HEK293 (cell line): Measurements from ENCODE around the gene USP5.
A peak's percentile ranks its signal among the peaks of the same experiment; 100 is the strongest.

ENCODE experiments used
- CTCF ChIA-PET: fragments of 350-600 bp; formaldehyde crosslinking; extraction: SDS; loops from one replicate; lab custom pipeline; 2021; ENCODE audit warnings: antibody characterized with exemption; lab: Yijun Ruan, JAX
- POLR2A ChIA-PET: fragments of 300-600 bp; formaldehyde crosslinking; extraction: SDS; loops from one replicate; lab custom pipeline; 2020; ENCODE audit warnings: antibody characterized with exemption, inconsistent platforms; lab: Yijun Ruan, JAX
- H3K27ac ChIP-seq: fragments of 200-500 bp; sonication (Bioruptor generic); 2 replicates; pipeline ENCODE4 v1.5.1; 2014; ENCODE audit warnings: low read depth, low read length, control low read depth, inconsistent platforms; ENCODE audit errors: extremely low read depth
- H3K36me3 ChIP-seq, 2 experiments: fragments of 200-500 bp in 1 of 2; sonication (Bioruptor generic) in 1 of 2; 1 replicate in 1 of 2; 2 replicates in 1 of 2; pipeline ENCODE4 v1.5.1; 2014 to 2017; ENCODE audit warnings: inconsistent platforms in 2 of 2, low read length in 2 of 2; ENCODE audit not compliant: control insufficient read depth in 2 of 2, insufficient read depth in 1 of 2
- H3K4me1 ChIP-seq: fragments of 200-500 bp; sonication (Bioruptor generic); 2 replicates; pipeline ENCODE4 v1.5.1; 2014; ENCODE audit warnings: mild to moderate bottlenecking, low read length, inconsistent platforms; ENCODE audit not compliant: control insufficient read depth, insufficient read depth
- H3K4me3 ChIP-seq: 2 replicates; pipeline ENCODE4 v1.5.1; 2011; ENCODE audit warnings: low read depth, mild to moderate bottlenecking, control low read depth, low read length, moderate library complexity
- H3K9me3 ChIP-seq: fragments of 200-500 bp; sonication (Bioruptor generic); 2 replicates; pipeline ENCODE4 v1.5.1; 2014; ENCODE audit warnings: low read depth, low read length, inconsistent platforms; ENCODE audit not compliant: control insufficient read depth, insufficient read depth
- FEZF1 ChIP-seq: fragments of 450-650 bp; formaldehyde crosslinking; IDR thresholded peaks from 2 replicates; pipeline ENCODE4 v1.5.1; 2016; ENCODE audit warnings: missing biosample characterization, missing genetic modification characterization
- GLIS1 ChIP-seq: fragments of 450-650 bp; formaldehyde crosslinking; IDR thresholded peaks from 2 replicates; pipeline ENCODE4 v1.5.1; 2016; ENCODE audit warnings: missing biosample characterization, missing genetic modification characterization
- KLF10 ChIP-seq: fragments of 450-650 bp; IDR thresholded peaks from 2 replicates; pipeline ENCODE4 v1.5.1; 2018; ENCODE audit warnings: missing biosample characterization, mild to moderate bottlenecking, missing genetic modification characterization
- KLF17 ChIP-seq: fragments of 450-650 bp; formaldehyde crosslinking; IDR thresholded peaks from 2 replicates; pipeline ENCODE4 v1.5.1; 2016; ENCODE audit warnings: missing biosample characterization, missing genetic modification characterization
- MEIS1 ChIP-seq: sonication (generic); formaldehyde crosslinking; IDR thresholded peaks from 2 replicates; pipeline ENCODE4 v1.8.1; 2022; ENCODE audit warnings: missing genetic modification reagents, mild to moderate bottlenecking, borderline replicate concordance
- MZF1 ChIP-seq: fragments of 450-650 bp; formaldehyde crosslinking; IDR thresholded peaks from 2 replicates; pipeline ENCODE4 v1.5.1; 2017; ENCODE audit warnings: missing biosample characterization, missing genetic modification characterization, borderline replicate concordance
- PRDM1 ChIP-seq: fragments of 450-650 bp; formaldehyde crosslinking; IDR thresholded peaks from 2 replicates; pipeline ENCODE4; 2016; ENCODE audit warnings: missing biosample characterization, missing genetic modification characterization
- REPIN1 ChIP-seq: fragments of 450-650 bp; formaldehyde crosslinking; IDR thresholded peaks from 2 replicates; pipeline ENCODE4 v1.5.1; 2017; ENCODE audit warnings: missing biosample characterization, missing genetic modification characterization, low read depth
- ZBTB21 ChIP-seq: fragments of 450-650 bp; formaldehyde crosslinking; IDR thresholded peaks from 2 replicates; pipeline ENCODE4 v1.5.1; 2017; ENCODE audit warnings: missing biosample characterization, missing genetic modification characterization
- ZBTB8A ChIP-seq: fragments of 450-650 bp; formaldehyde crosslinking; IDR thresholded peaks from 2 replicates; pipeline ENCODE4 v1.5.1; 2016; ENCODE audit warnings: missing biosample characterization, missing genetic modification characterization
- ZEB2 ChIP-seq: fragments of 450-650 bp; formaldehyde crosslinking; IDR thresholded peaks from 2 replicates; pipeline ENCODE4 v1.5.1; 2016; ENCODE audit warnings: missing biosample characterization, missing genetic modification characterization
- ZFHX2 ChIP-seq: fragments of 450-650 bp; formaldehyde crosslinking; conservative IDR thresholded peaks from 2 replicates; pipeline ENCODE4 v1.5.1; 2016; ENCODE audit warnings: missing biosample characterization, missing genetic modification characterization
- ZFP37 ChIP-seq: fragments of 450-650 bp; formaldehyde crosslinking; IDR thresholded peaks from 2 replicates; pipeline ENCODE4 v1.5.1; 2016; ENCODE audit warnings: missing biosample characterization, missing genetic modification characterization
- ZNF157 ChIP-seq: fragments of 450-650 bp; formaldehyde crosslinking; IDR thresholded peaks from 2 replicates; pipeline ENCODE4 v1.5.1; 2016; ENCODE audit warnings: missing biosample characterization, missing genetic modification characterization
- ZNF2 ChIP-seq: fragments of 450-650 bp; formaldehyde crosslinking; IDR thresholded peaks from 2 replicates; pipeline ENCODE4 v1.5.1; 2016; ENCODE audit warnings: missing biosample characterization, missing genetic modification characterization
- ZNF248 ChIP-seq: fragments of 450-650 bp; formaldehyde crosslinking; IDR thresholded peaks from 2 replicates; pipeline ENCODE4 v1.5.1; 2017; ENCODE audit warnings: missing biosample characterization, missing genetic modification characterization
- ZNF302 ChIP-seq: fragments of 450-650 bp; formaldehyde crosslinking; IDR thresholded peaks from 2 replicates; pipeline ENCODE4 v1.5.1; 2016; ENCODE audit warnings: missing biosample characterization, missing genetic modification characterization, low read depth
- ZNF394 ChIP-seq: fragments of 450-650 bp; formaldehyde crosslinking; IDR thresholded peaks from 2 replicates; pipeline ENCODE4 v1.5.1; 2016; ENCODE audit warnings: missing biosample characterization, missing genetic modification characterization, mild to moderate bottlenecking, moderate library complexity, borderline replicate concordance
- ZNF404 ChIP-seq: fragments of 450-650 bp; formaldehyde crosslinking; IDR thresholded peaks from 2 replicates; pipeline ENCODE4 v1.5.1; 2017; ENCODE audit warnings: missing biosample characterization, missing genetic modification characterization
- ZNF561 ChIP-seq: fragments of 450-650 bp; IDR thresholded peaks from 2 replicates; pipeline ENCODE4 v1.5.1; 2018; ENCODE audit warnings: missing biosample characterization, missing genetic modification characterization, borderline replicate concordance
- ZNF585B ChIP-seq: fragments of 450-650 bp; formaldehyde crosslinking; IDR thresholded peaks from 2 replicates; pipeline ENCODE4 v1.5.1; 2016; ENCODE audit warnings: missing biosample characterization, missing genetic modification characterization
- ZNF654 ChIP-seq: fragments of 450-650 bp; formaldehyde crosslinking; IDR thresholded peaks from 2 replicates; pipeline ENCODE4 v1.5.1; 2016; ENCODE audit warnings: low read depth, missing biosample characterization, missing genetic modification characterization
- ZNF768 ChIP-seq: fragments of 450-650 bp; formaldehyde crosslinking; IDR thresholded peaks from 2 replicates; pipeline ENCODE4 v1.5.1; 2018; ENCODE audit warnings: missing biosample characterization, mild to moderate bottlenecking, missing genetic modification characterization
- TF ChIP-seq, protein P1 (sequence below): fragments of 450-650 bp; formaldehyde crosslinking; IDR thresholded peaks from 2 replicates; pipeline ENCODE4 v1.5.1; 2016; ENCODE audit warnings: missing biosample characterization, missing genetic modification characterization
- TF ChIP-seq, protein P2 (sequence below): fragments of 450-650 bp; formaldehyde crosslinking; IDR thresholded peaks from 2 replicates; pipeline ENCODE4 v1.5.1; 2016; ENCODE audit warnings: missing biosample characterization, missing genetic modification characterization
- TF ChIP-seq, protein P3 (sequence below): fragments of 450-650 bp; formaldehyde crosslinking; IDR thresholded peaks from 2 replicates; pipeline ENCODE4 v1.5.1; 2016; ENCODE audit warnings: missing biosample characterization, missing genetic modification characterization

The USP5 gene

DNA sequence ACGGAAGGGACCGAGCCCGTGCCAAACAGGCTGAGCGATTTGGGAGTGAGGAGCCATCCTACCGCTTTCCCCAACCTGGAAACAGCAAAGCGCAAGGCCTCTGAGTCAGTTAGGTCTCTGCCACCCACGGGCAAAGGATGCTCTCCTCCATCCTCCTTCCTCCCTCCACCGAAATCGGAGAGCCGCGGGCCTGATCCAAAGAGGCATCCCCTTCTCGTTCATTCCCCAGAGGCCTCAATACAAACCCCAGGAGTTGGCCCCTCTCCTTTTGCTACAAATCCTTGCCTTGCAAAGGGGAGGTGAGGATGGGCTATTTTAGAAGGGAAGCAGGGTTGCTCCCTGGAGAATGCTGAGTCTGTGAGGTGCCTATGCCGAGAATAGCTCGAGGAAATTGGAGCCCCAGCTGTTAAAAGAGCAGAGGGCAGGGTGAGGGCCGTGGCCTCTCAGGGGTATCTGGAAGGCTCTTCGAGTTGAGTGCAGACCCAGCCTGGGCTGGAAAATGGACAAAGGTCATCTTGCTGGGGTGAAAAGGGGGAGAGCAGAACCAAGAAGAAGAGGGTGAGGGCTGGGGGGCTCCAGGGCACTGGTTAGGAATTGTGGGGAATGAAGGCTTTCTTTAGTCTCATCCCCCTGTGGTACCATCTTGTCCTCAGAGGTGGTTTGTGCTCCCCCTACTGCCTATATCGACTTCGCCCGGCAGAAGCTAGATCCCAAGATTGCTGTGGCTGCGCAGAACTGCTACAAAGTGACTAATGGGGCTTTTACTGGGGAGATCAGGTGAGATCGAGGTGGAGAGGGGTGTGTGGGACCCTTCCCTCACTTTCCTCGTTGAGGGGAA is 16.5 kb downstream of the USP5 start (continued):
- TF ChIP-seq, protein P1, sequence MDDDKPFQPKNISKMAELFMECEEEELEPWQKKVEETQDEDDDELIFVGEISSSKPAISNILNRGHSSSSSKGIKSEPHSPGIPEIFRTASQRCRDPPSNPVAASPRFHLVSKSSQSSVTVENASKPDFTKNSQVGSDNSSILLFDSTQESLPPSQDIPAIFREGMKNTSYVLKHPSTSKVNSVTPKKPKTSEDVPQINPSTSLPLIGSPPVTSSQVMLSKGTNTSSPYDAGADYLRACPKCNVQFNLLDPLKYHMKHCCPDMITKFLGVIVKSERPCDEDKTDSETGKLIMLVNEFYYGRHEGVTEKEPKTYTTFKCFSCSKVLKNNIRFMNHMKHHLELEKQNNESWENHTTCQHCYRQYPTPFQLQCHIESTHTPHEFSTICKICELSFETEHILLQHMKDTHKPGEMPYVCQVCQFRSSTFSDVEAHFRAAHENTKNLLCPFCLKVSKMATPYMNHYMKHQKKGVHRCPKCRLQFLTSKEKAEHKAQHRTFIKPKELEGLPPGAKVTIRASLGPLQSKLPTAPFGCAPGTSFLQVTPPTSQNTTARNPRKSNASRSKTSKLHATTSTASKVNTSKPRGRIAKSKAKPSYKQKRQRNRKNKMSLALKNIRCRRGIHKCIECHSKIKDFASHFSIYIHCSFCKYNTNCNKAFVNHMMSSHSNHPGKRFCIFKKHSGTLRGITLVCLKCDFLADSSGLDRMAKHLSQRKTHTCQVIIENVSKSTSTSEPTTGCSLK (tag by site-specific recombination) = no peak
- TF ChIP-seq GLIS1 (0 out of 2 replicates have a peak, but pooled peaks have one; percentile 1), ZFHX2 (tag by site-specific recombination) (peak; percentile 61; the same call in 1 of the 2 replicates), ZNF157 (no peak), ZBTB8A (tag by site-specific recombination) (peak; percentile 16; the same call in 1 of the 2 replicates), ZFP37 (tag by site-specific recombination) (peak; percentile 33; the same call in 1 of the 2 replicates), MEIS1 (no peak), FEZF1 (tag by site-specific recombination) (0 out of 2 replicates have a peak, but pooled peaks have one; percentile 9), ZBTB21 (no peak), MZF1 (tag by site-specific recombination) (0 out of 2 replicates have a peak, but pooled peaks have one; percentile 23), ZNF585B (no peak), PRDM1 (tag by site-specific recombination) (peak; percentile 44; the same call in 1 of the 2 replicates), ZNF768 (tag by site-specific recombination) (no peak), ZNF302 (tag by site-specific recombination) (no peak)
- TF ChIP-seq, protein P2, sequence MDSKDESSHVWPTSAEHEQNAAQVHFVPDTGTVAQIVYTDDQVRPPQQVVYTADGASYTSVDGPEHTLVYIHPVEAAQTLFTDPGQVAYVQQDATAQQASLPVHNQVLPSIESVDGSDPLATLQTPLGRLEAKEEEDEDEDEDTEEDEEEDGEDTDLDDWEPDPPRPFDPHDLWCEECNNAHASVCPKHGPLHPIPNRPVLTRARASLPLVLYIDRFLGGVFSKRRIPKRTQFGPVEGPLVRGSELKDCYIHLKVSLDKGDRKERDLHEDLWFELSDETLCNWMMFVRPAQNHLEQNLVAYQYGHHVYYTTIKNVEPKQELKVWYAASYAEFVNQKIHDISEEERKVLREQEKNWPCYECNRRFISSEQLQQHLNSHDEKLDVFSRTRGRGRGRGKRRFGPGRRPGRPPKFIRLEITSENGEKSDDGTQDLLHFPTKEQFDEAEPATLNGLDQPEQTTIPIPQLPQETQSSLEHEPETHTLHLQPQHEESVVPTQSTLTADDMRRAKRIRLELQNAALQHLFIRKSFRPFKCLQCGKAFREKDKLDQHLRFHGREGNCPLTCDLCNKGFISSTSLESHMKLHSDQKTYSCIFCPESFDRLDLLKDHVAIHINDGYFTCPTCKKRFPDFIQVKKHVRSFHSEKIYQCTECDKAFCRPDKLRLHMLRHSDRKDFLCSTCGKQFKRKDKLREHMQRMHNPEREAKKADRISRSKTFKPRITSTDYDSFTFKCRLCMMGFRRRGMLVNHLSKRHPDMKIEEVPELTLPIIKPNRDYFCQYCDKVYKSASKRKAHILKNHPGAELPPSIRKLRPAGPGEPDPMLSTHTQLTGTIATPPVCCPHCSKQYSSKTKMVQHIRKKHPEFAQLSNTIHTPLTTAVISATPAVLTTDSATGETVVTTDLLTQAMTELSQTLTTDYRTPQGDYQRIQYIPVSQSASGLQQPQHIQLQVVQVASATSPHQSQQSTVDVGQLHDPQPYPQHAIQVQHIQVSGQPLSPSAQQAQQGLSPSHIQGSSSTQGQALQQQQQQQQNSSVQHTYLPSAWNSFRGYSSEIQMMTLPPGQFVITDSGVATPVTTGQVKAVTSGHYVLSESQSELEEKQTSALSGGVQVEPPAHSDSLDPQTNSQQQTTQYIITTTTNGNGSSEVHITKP = peak; percentile 31; the same call in 1 of the 2 replicates
- TF ChIP-seq, protein P3, sequence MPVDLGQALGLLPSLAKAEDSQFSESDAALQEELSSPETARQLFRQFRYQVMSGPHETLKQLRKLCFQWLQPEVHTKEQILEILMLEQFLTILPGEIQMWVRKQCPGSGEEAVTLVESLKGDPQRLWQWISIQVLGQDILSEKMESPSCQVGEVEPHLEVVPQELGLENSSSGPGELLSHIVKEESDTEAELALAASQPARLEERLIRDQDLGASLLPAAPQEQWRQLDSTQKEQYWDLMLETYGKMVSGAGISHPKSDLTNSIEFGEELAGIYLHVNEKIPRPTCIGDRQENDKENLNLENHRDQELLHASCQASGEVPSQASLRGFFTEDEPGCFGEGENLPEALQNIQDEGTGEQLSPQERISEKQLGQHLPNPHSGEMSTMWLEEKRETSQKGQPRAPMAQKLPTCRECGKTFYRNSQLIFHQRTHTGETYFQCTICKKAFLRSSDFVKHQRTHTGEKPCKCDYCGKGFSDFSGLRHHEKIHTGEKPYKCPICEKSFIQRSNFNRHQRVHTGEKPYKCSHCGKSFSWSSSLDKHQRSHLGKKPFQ = no peak

- H3K9me3 ChIP-seq = no peaks in the 10 kb centered on the region
- H3K36me3 ChIP-seq = peaks cover 4 to 58% of the 10 kb centered on the region in 2 experiments; a peak in 2 of 3 replicates
- H3K27ac ChIP-seq = peak overlapping the region; percentile 98; the same call in 1 of the 2 replicates
- ChIA-PET POLR2A (interaction anchor here (0.6 to 7.6 kb wide), 17 partner anchors 12 to 174 kb away, joined by 3 to 183 read pairs (median 10); partner anchors contain the start of genes C12orf57, CDCA3, COPS7A and ENO2), CTCF (interaction anchor here (0.6 to 5.3 kb wide), 30 partner anchors 9 to 305 kb away, joined by 3 to 71 read pairs (median 5); partner anchors contain the start of genes C12orf57, C1RL, CDCA3 and MLF2)
- peak overlapping the region; percentile 87 for H3K4me3 ChIP-seq
- H3K4me1 ChIP-seq = peaks cover 8% of the 10 kb centered on the region
- TF ChIP-seq ZNF561 = peak; percentile 38; the same call in 1 of the 2 replicates
- no peak for TF ChIP-seq REPIN1 (tag by site-specific recombination)
- TF ChIP-seq ZNF394 (tag by site-specific recombination) = peak; percentile 48; the same call in 1 of the 2 replicates
- TF ChIP-seq ZNF248 (tag by site-specific recombination) = no peak
- TF ChIP-seq ZNF2 (tag by site-specific recombination) = 0 out of 2 replicates have a peak, but pooled peaks have one; percentile 15
- no peak for TF ChIP-seq ZNF404
- peak; percentile 90 for TF ChIP-seq ZNF654
- TF ChIP-seq KLF17 (tag by site-specific recombination) = no peak
- 0 out of 2 replicates have a peak, but pooled peaks have one; percentile 42 for TF ChIP-seq ZEB2 (tag by site-specific recombination)
- no peak for TF ChIP-seq KLF10 (tag by site-specific recombination)
Measured at GRCh38 chr12:6869049-6870021, 17.4 kb downstream of the USP5 start.
